GM21717 (cell line): Measurements from ENCODE around the gene KRT16.
"Not testable (repeated sequence)": the region's sequence is repeated elsewhere in the genome, so short reads cannot be mapped to it uniquely, and the experiment has no call there.

ENCODE experiments used
- ATAC-seq: cut with Tn5 transposase; IDR thresholded peaks from one replicate; pipeline ENCODE4 v1.9.1; 2021; ENCODE audit warnings: mild to moderate bottlenecking, moderate library complexity; ENCODE audit not compliant: unreplicated experiment

Gene KRT16

DNA sequence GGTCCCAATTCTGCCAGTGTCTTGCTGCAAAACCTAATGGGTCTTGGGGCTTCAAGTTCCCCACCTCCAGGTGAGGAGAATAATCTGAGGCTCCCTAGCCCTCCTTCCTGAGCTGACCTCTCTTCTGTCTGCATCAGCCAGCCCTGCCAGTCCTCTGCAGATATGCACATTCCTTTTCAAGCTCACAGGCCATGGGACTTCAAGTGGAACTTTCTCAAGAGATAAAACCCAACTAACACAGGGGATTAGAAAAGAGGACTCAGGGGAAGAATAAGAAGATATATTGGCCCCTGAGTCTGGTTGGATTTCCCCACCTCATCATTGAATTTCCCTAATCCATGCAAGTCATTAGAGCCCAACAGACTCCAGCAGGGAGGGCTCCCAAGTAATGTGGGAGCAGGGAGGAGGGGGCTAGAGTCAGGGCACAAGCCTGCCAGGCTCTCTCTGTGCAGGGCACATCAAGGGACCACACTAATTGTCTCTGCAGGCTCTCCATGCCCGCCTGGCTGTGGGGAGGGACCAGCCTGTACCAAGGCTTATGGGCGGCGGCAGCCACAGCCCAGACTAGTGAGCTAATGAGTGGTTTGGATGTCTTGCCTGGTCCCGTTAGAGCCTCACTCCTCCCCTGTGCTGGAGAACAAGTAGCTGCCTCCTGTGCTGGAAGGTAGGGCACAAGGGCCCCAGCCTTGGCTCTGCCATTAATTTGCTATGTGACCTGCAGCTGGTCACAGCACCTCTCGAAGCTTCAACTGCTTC lies 27.1 kb downstream of the KRT16 start:
- ATAC-seq, result no peak

- ATAC-seq, result not testable (repeated sequence)
These were observed 28.1 kb downstream of the KRT16 start for GRCh38 chr17:41584331-41584927.

GRCh38 chr17:41583137-41584127 lies 29.1 kb downstream of the KRT16 start:
- no peak for ATAC-seq

GRCh38 chr17:41582061-41582968 lies 30.3 kb downstream of the KRT16 start:
- not testable (repeated sequence) for ATAC-seq

DNA sequence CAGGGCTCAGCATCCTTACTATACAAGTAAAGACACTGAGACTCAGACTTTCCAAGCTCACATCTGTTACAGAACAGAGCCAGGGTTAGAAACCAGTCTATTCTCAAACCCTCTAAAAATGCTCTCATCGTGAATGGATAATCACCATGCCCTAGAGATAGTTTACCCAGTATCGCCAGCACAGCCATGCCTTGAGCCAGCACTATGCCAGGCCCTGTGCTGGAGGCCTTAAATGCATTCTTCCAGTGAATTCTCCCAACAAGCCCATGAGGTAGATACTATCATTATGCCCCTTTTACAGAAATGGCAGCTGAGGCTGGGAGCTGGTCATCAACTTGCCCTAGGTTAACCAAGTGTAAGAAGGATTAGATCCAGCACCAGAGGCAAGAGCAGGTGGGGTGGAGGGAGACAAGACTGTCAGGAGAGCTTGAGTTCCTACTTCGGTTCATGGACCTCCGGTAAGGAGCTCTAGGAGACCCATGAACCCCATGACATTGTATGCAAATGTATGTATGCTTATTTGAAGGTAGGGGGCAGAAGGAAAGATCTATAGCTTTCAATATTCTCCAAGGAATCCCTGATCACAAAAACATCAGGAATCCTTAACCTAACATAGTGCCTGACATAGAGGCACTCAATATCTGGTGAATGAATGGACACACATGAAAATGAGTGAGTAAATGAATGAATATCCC lies 31.1 kb downstream of the KRT16 start:
- ATAC-seq, result no peak

GRCh38 chr17:41580687-41581365 lies 31.7 kb downstream of the KRT16 start:
- ATAC-seq, result no peak

DNA sequence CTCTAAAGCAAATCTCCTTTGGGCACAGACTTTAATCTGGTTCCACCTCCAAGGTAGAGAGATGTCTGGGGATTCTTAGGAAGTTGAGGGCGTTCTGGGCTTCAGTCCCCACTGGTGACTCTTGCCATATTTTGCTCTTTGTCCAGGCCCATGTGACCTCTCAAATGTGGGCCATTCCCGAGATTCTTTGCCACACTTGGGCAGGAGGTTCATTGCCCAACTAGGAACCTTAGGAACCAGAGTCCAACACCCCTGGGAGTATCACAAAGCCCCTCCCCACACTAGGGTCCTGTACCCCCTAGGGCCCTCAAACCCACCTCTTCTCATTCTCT lies 32.4 kb downstream of the KRT16 start:
- ATAC-seq, result no peak

DNA sequence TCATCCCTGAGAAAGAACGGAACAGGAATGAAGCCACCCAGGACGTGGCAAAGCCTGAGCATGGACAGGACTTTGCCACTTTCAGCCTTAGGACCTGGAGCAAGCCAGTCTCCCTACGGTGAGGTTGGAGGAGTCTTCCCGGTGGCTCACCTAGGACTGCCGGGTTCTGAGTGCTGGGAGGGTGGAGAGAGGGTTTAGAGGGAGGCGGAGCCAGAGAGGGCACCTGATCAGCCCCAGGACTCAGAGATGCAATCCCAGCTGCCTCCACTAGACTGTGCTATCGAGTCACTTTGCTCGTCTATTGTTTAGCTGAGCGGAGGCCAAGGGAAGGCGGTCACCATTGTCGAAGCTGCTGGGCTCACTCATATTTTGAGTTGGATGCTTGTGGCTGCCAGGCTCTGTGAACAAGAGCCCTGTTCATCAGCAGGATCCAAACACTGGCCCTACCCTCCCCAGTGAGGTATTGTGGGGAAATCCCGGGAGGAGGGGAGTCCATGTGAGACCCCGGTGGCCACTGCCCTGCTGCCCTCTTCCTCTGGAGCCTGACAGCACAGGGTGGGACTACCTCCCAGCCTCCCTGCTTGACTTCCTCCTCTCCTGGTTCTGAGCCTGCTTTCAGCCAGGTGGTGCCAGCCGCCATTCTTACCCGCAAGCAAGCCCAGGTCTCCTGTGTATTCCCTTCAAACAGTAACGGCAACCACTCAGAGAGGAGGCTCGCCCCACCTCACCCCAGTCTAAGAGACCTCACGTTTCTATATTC lies 32.9 kb downstream of the KRT16 start:
- ATAC-seq, result no peak

GRCh38 chr17:41578971-41579370 lies 33.6 kb downstream of the KRT16 start:
- no peak for ATAC-seq

- ATAC-seq, result no peak
These were observed 34.0 kb downstream of the KRT16 start for GRCh38 chr17:41578538-41578937.

GRCh38 chr17:41576740-41577139 lies 35.8 kb downstream of the KRT16 start:
- not testable (repeated sequence) for ATAC-seq

DNA sequence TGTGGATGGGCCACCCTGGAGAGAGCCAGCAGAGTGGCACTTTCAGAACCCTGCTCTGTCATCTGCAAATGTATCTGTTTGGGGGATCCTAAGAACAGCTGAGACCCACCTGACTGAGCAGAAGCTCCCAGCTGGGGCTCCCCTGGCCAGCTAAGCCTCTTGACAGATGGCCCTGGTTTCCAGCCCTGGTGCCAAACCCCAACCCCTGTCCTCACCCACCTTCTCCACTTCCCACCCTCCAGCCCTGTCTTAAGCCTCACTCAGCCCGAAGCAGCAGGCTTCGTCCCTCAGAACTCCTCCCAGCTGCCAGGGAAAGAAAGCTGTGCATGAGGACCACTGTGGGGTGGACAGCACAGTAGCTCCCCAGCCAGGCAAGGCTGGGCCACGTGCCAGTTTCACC lies 37.2 kb downstream of the KRT16 start:
- ATAC-seq, result no peak

DNA sequence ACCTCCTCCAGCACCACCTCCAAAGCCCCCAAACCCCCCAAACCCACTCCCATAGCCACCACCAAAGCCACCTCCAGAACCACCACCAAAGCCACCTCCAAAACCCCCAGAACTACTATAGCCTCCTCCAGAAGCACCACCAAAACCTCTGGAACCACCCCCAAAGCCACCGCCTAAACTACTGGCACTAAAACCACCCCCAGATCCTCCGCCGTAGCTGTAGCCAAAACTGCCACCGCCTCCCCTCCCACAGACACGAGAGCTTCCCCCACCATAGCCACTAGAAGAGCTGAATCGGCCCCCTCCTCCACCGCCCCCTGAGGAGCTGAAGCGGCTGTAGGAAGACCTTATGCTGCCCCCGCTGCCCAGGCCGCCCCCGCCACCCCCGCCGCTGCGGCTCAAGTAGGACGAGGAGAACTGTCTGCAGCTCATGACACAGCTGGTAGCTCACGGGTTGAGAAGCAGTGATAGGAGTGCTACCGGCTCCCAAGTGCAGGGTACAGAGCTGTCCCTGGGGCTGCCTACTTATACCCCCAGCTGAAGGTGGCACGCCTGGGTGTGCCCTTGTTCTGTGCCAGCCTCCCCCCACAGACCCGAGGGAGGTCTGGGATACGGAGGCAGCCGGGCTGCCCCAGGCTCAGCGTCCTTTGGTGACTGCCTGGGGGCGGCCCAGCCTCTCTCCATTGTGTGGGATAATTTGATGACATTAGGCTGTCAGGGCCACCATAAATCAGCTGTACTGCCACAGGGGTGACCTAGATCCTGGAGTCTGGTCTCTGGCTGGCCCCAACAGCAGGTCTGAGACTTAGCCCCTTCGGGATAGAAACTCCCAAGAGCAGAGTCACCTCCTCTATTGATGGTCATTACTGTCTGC lies 40.8 kb downstream of the KRT16 start, which contains the start of gene KRT9:
Gene KRT9, minus strand, starts transcription at position 499 of the 874 bp plus-strand sequence. Its CDS starts 67 bp downstream, at position 432.
- no peak for ATAC-seq

DNA sequence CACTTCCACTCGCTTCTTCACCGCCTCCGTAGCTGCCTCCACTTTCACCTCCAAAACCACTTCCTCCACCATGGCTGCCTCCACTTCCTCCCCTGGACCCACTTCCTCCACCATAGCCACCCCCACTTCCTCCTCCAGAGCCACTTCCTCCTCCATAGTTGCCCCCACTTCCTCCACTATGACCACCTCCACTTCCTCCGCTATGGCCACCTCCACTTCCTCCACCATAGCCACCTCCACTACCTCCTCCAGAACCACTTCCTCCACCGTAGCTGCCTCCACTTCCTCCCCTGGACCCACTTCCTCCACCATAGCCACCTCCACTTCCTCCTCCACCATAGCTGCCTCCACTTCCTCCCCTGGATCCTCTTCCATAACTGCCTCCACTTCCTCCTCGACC lies 45.2 kb downstream of the KRT16 start:
- no peak for ATAC-seq

DNA sequence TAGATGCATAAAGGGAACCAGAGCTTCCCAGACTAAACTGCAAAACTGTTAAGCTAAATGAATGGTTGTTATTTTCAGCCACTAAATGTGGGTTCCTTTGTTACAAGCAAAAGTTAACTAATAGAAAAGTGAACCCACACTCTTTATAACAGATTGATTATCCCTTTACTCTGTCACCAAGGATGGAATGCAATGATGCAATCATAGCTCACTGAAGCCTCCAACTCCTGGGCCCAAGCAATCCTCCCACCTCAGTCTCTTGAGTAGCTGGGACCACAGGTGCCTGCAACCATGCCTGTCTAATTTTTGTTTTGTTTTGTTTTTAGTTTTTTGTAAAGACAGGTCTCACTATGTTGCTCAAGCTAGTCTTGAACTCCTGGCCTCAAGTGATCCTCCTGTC lies 47.2 kb downstream of the KRT16 start:
- ATAC-seq, result no peak

DNA sequence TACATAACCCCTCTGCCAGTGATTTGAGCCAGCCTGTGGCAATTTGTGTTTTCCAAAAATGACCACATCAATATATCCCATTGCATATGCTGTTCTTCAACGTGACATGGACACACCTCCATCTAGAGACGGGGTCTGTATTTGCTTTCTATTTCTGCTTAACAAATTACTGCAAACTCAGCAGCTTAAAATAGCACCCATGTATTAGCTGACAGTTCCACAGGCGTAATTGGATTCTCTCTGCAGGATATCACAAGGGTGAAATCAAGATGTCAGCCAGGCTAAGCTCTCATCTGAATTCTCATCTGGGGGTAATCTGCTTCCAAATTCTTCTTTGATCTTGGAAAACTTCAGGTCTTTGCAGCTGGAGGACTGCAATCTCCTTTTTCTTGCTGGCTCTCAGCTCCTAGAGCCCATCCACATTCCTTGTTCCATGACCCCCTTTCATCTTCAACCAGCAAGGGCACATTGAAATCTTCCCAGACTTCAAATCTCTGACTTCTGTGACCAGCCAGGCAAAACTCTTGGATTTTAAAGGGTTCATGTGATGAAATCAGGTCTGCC lies 48.9 kb downstream of the KRT16 start:
- no peak for ATAC-seq

- ATAC-seq, result no peak
These were observed 51.0 kb downstream of the KRT16 start for GRCh38 chr17:41561554-41561953.
